HCT116 (cell line): ENCODE measurements around the gene ADGRB2. TPM values are rescaled to one million over a fixed set of nuclear protein-coding genes. Genes with fewer than 3 reads are reported as not detected.

Experiments
- ATAC-seq: fragments of 200-7000 bp; cut with Tn5 transposase; 2 replicates; pipeline ENCODE4 v1.9.1; 2020; ENCODE audit warnings: mild to moderate bottlenecking, moderate library complexity
- BruUV-seq: library from RNA; stranded (reverse); fragments of 400-500 nt; replicated peaks from 2 replicates; lab custom pipeline; 2021; lab: Mats Ljungman, UMichigan
- CTCF ChIA-PET: fragments of 300-600 bp; sonication (Branson Sonifier 250); formaldehyde crosslinking; loops from one replicate; lab custom pipeline; 2021; ENCODE audit warnings: antibody characterized with exemption; lab: Charles Lee
- POLR2A ChIA-PET: fragments of 300-600, 350-600 bp; sonication (Branson Sonifier 250); formaldehyde crosslinking; loops from one replicate; lab custom pipeline; 2021; ENCODE audit warnings: antibody characterized with exemption; lab: Charles Lee
- RAD21 ChIA-PET, 2 experiments: fragments of 300-600 bp; sonication (Branson Sonifier 250); formaldehyde crosslinking; loops; one replicate each; lab custom pipeline; 2023; ENCODE audit warnings: low total read pairs in 2 of 2; ENCODE audit not compliant: uncharacterized antibody in 2 of 2, unreplicated experiment in 2 of 2, low non-redundant PET in 1 of 2; lab: Charles Lee
- DNase-seq: peaks from one replicate; pipeline ENCODE4 v3.0.0-alpha.2; 2010; ENCODE audit warnings: low read depth, low spot score
- H2AFZ ChIP-seq: fragments of 200-600 bp; shearing (Covaris generic), sonication (generic); 2 replicates; pipeline ENCODE4 v1.6.1; 2017; ENCODE audit warnings: low read depth, mixed run types, mixed read lengths, antibody characterized with exemption, low read length; ENCODE audit not compliant: poor library complexity, severe bottlenecking
- H3K27ac ChIP-seq: 2 replicates; pipeline ENCODE4 v1.5.1; 2012; ENCODE audit warnings: low read depth, low read length
- H3K27me3 ChIP-seq: fragments of 200-600 bp; sonication (generic); 2 replicates; pipeline ENCODE4 v1.6.1; 2016; ENCODE audit warnings: mixed run types, low read length, mixed read lengths; ENCODE audit not compliant: insufficient read depth
- H3K36me3 ChIP-seq, 2 experiments: fragments of 200-500 bp in 1 of 2; fragments of 200-600 bp in 1 of 2; sonication (Bioruptor generic) in 1 of 2; sonication (generic) in 1 of 2; 2 replicates each; pipeline versions ENCODE4 v1.5.1 to v1.6.1; 2014 to 2016; ENCODE audit warnings: low read length in 2 of 2, inconsistent platforms in 1 of 2, mixed read lengths in 1 of 2, mixed run types in 1 of 2; ENCODE audit not compliant: insufficient read depth in 2 of 2, control insufficient read depth in 1 of 2
- H3K4me1 ChIP-seq, 2 experiments: fragments of 200-600 bp in 1 of 2; sonication (generic) in 1 of 2; 2 replicates each; pipeline versions ENCODE4 v1.5.1 to v1.6.1; 2012 to 2017; ENCODE audit warnings: low read length in 2 of 2, inconsistent platforms in 1 of 2, mild to moderate bottlenecking in 1 of 2, mixed read lengths in 1 of 2, mixed run types in 1 of 2, moderate library complexity in 1 of 2; ENCODE audit not compliant: insufficient read depth in 2 of 2, control insufficient read depth in 1 of 2
- H3K4me2 ChIP-seq: fragments of 200-600 bp; sonication (generic); 2 replicates; pipeline ENCODE4 v1.6.1; 2017; ENCODE audit warnings: mixed run types, low read length, mixed read lengths
- H3K4me3 ChIP-seq, 2 experiments: fragments of 200-600 bp in 1 of 2; sonication (generic) in 1 of 2; replicated peaks in 1 of 2; 2 replicates each; pipeline ENCODE4 v1.5.1; 2011 to 2016; ENCODE audit warnings: low read length in 2 of 2, control low read depth in 1 of 2, low read depth in 1 of 2, mild to moderate bottlenecking in 1 of 2, mixed read lengths in 1 of 2, mixed run types in 1 of 2
- H3K79me2 ChIP-seq: fragments of 200-600 bp; sonication (generic); 2 replicates; pipeline ENCODE4 v1.6.1; 2017; ENCODE audit warnings: mild to moderate bottlenecking, mixed run types, low read length, moderate library complexity, mixed read lengths; ENCODE audit not compliant: insufficient read depth
- H3K9ac ChIP-seq: fragments of 200-600 bp; sonication (generic); 2 replicates; pipeline ENCODE4 v1.6.1; 2016; ENCODE audit warnings: low read length, mixed read lengths
- H3K9me2 ChIP-seq: fragments of 200-600 bp; sonication (generic), shearing (Covaris generic); 2 replicates; pipeline ENCODE4 v1.6.1; 2017; ENCODE audit warnings: mixed run types, mild to moderate bottlenecking, moderate library complexity; ENCODE audit not compliant: insufficient read depth
- H3K9me3 ChIP-seq, 2 experiments: fragments of 200-500 bp in 1 of 2; fragments of 200-600 bp in 1 of 2; sonication (Bioruptor generic) in 1 of 2; sonication (generic) in 1 of 2; 2 replicates each; pipeline ENCODE4 v1.6.1; 2014 to 2017; ENCODE audit warnings: low read length in 2 of 2, mixed read lengths in 2 of 2, inconsistent platforms in 1 of 2, low read depth in 1 of 2, mild to moderate bottlenecking in 1 of 2, mixed run types in 1 of 2, moderate library complexity in 1 of 2; ENCODE audit not compliant: control insufficient read depth in 1 of 2, insufficient read depth in 1 of 2
- H4K20me1 ChIP-seq: fragments of 200-600 bp; sonication (generic), shearing (Covaris generic); 2 replicates; pipeline ENCODE4 v1.6.1; 2017; ENCODE audit warnings: mixed run types, mild to moderate bottlenecking, moderate library complexity; ENCODE audit not compliant: insufficient read depth
- CBX3 ChIP-seq: IDR thresholded peaks from 2 replicates; pipeline ENCODE4 v1.6.1; 2012; ENCODE audit warnings: low read depth
- CTCF ChIP-seq, 3 experiments: fragments of 200-600 bp in 1 of 3; sonication (generic) in 1 of 3; IDR thresholded peaks in 2 of 3; conservative IDR thresholded peaks in 1 of 3; 2 replicates each; pipeline ENCODE4 v1.5.1; 2012 to 2017; ENCODE audit warnings: low read depth in 2 of 3, low read length in 2 of 3, antibody characterized with exemption in 1 of 3, borderline replicate concordance in 1 of 3, control low read depth in 1 of 3, mild to moderate bottlenecking in 1 of 3, mixed read lengths in 1 of 3, mixed run types in 1 of 3, moderate library complexity in 1 of 3; ENCODE audit not compliant: insufficient read depth in 1 of 3
- EGR1 ChIP-seq: IDR thresholded peaks from 2 replicates; pipeline ENCODE4 v1.6.1; 2012; ENCODE audit warnings: low read depth
- ELF1 ChIP-seq: IDR thresholded peaks from 2 replicates; pipeline ENCODE4 v1.6.1; 2012; ENCODE audit warnings: low read depth, borderline replicate concordance
- EZH2 ChIP-seq: fragments of 200-600 bp; sonication (generic); IDR thresholded peaks from 2 replicates; pipeline ENCODE4 v1.6.1; 2017; ENCODE audit warnings: antibody characterized with exemption, mixed run types
- FOSL1 ChIP-seq: IDR thresholded peaks from 2 replicates; pipeline ENCODE4 v1.6.1; 2012; ENCODE audit warnings: low read depth
- MAX ChIP-seq: IDR thresholded peaks from 2 replicates; pipeline ENCODE4 v1.6.1; 2012
- POLR2AphosphoS5 ChIP-seq: IDR thresholded peaks from 2 replicates; pipeline ENCODE4 v1.6.1; 2011; ENCODE audit warnings: mild to moderate bottlenecking, low read depth, low read length, moderate library complexity
- SP1 ChIP-seq: IDR thresholded peaks from 2 replicates; pipeline ENCODE4 v1.6.1; 2012; ENCODE audit warnings: low read depth
- SRF ChIP-seq: IDR thresholded peaks from 2 replicates; pipeline ENCODE4 v1.6.1; 2012; ENCODE audit warnings: low read depth
- TCF7L2 ChIP-seq: IDR thresholded peaks from 2 replicates; pipeline ENCODE4 v1.7.0; 2011; ENCODE audit warnings: borderline replicate concordance, inconsistent platforms; ENCODE audit not compliant: insufficient read depth, insufficient read length; ENCODE audit errors: extremely low read depth
- ZBTB33 ChIP-seq: IDR thresholded peaks from 2 replicates; pipeline ENCODE4 v1.6.1; 2011; ENCODE audit warnings: mild to moderate bottlenecking, low read length, moderate library complexity; ENCODE audit not compliant: insufficient replicate concordance; ENCODE audit errors: extremely low read depth
- ZFX ChIP-seq: fragments of 450-650 bp; IDR thresholded peaks from 2 replicates; pipeline ENCODE4 v1.6.1; 2017
- ZNF274 ChIP-seq: fragments of 200-500 bp; sonication (Bioruptor generic); IDR thresholded peaks from 2 replicates; pipeline ENCODE4 v1.6.1; 2014; ENCODE audit warnings: mild to moderate bottlenecking, low read depth, low read length, inconsistent platforms
- intact Hi-C: fragments of 100-400 bp; cut with micrococcal nuclease; formaldehyde crosslinking; loops from 2 replicates; pipeline ENCODE4 v1.10.0; 2022
- total RNA-seq: library from RNA; stranded (reverse); gene quantifications from one replicate; pipeline ENCODE4 v1.2.1, GENCODE V29; 2021; ENCODE audit not compliant: unreplicated experiment
- TF ChIP-seq, protein P1 (sequence below): IDR thresholded peaks from 2 replicates; pipeline ENCODE4 v1.6.1; 2012; ENCODE audit warnings: low read depth

ADGRB2 gene
- total RNA-seq, 1 experiment from 2014 or later: 10.1 TPM

DNA sequence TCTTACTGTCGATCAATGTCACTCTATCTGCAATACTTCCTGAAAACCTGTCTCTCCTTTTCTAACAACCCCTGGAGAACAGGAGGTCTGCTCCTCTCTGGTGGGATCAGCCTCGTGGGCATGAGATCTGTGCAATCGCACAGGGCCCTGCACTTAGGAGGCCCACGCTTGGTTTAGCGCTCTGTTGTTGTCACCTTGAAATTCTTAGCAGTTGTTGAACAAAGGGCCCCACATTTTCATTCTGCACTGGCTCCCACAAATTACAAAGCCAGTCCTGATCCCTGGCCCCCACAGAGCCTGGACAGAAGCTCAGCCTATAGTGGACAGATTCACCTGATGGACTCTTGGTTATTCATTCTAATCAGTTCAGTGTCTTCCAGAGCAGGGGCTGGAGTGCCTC, 33.1 kb upstream of the ADGRB2 start:
- H3K4me1 ChIP-seq: peaks cover 12 to 44% of the 10 kb centered on the region in 2 experiments
- H3K9me2 ChIP-seq: no peaks in the 10 kb centered on the region
- no peak for TF ChIP-seq SP1
- no peak for TF ChIP-seq POLR2AphosphoS5
- TF ChIP-seq CBX3: no peak
- TF ChIP-seq EGR1: no peak
- no peak for TF ChIP-seq MAX
- no peak for TF ChIP-seq SRF
- no peak for TF ChIP-seq ZNF274
- no peak for TF ChIP-seq EZH2
- TF ChIP-seq ZBTB33: no peak
- TF ChIP-seq ELF1: no peak
- TF ChIP-seq, protein P1, sequence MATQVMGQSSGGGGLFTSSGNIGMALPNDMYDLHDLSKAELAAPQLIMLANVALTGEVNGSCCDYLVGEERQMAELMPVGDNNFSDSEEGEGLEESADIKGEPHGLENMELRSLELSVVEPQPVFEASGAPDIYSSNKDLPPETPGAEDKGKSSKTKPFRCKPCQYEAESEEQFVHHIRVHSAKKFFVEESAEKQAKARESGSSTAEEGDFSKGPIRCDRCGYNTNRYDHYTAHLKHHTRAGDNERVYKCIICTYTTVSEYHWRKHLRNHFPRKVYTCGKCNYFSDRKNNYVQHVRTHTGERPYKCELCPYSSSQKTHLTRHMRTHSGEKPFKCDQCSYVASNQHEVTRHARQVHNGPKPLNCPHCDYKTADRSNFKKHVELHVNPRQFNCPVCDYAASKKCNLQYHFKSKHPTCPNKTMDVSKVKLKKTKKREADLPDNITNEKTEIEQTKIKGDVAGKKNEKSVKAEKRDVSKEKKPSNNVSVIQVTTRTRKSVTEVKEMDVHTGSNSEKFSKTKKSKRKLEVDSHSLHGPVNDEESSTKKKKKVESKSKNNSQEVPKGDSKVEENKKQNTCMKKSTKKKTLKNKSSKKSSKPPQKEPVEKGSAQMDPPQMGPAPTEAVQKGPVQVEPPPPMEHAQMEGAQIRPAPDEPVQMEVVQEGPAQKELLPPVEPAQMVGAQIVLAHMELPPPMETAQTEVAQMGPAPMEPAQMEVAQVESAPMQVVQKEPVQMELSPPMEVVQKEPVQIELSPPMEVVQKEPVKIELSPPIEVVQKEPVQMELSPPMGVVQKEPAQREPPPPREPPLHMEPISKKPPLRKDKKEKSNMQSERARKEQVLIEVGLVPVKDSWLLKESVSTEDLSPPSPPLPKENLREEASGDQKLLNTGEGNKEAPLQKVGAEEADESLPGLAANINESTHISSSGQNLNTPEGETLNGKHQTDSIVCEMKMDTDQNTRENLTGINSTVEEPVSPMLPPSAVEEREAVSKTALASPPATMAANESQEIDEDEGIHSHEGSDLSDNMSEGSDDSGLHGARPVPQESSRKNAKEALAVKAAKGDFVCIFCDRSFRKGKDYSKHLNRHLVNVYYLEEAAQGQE: no peak
- TF ChIP-seq ZFX: no peak
- TF ChIP-seq CTCF (IDR thresholded peaks at IDR 0.05 in 2 of 3, conservative IDR thresholded peaks at IDR 0.05 in 1 of 3; ENCODE audit: borderline replicate concordance in 1 of 3, insufficient read depth in 1 of 3, low read depth in 2 of 3, low read length in 2 of 3): no peak
- TF ChIP-seq FOSL1: no peak
- TF ChIP-seq TCF7L2: no peak
- TF ChIP-seq, all 23 proteins: peak for 0
- CTCF ChIA-PET: interaction anchor here (1.4 kb wide), 1 partner anchor 8 kb away, joined by 5 read pairs; no protein-coding TSS in a partner anchor
- intact Hi-C loops: no loop called here
- RAD21 ChIA-PET: no interaction called here
- H3K4me2 ChIP-seq: peak overlapping the region; percentile 74; the same call in 1 of the 2 replicates
- H3K27ac ChIP-seq: no peak overlapping the region
- DNase-seq (no peak), ATAC-seq (no peak)
- H3K9me3 ChIP-seq: no peaks in the 10 kb centered on the region
- no peak overlapping the region for H2AFZ ChIP-seq
- H3K36me3 ChIP-seq: no peaks in the 10 kb centered on the region
- no TSS peak for BruUV-seq
- no peaks in the 10 kb centered on the region for H4K20me1 ChIP-seq
- H3K27me3 ChIP-seq: no peaks in the 10 kb centered on the region
- no peaks in the 10 kb centered on the region for H3K79me2 ChIP-seq
- no peak overlapping the region for H3K4me3 ChIP-seq
- H3K9ac ChIP-seq: no peak overlapping the region
- POLR2A ChIA-PET: interaction anchor here (0.8 kb wide), 1 partner anchor 8 kb away, joined by 3 read pairs; no protein-coding TSS in a partner anchor
